ENCODE data around the gene SV2B. TPM values are rescaled to one million over a fixed set of nuclear protein-coding genes. Genes with fewer than 3 reads are reported as not detected.

The SV2B gene
- total RNA-seq, 1 experiment from 2014 or later: not detected

- H2BK120ac ChIP-seq (ENCODE audit: low read depth, low read length, poor library complexity, severe bottlenecking): no peak overlapping the region
- H2BK5ac ChIP-seq (ENCODE audit: insufficient read length, low read length): no peak overlapping the region
- H2BK15ac ChIP-seq (ENCODE audit: low read depth, low read length): no peak overlapping the region
- no peaks in the 10 kb centered on the region for H3K79me1 ChIP-seq (ENCODE audit: insufficient read depth, low read depth, low read length, poor library complexity, severe bottlenecking)
- H3K56ac ChIP-seq (ENCODE audit: insufficient read length, low read depth, low read length): no peak overlapping the region
- H3K27me3 ChIP-seq (ENCODE audit: insufficient read depth, low read length): no peaks in the 10 kb centered on the region
- no peak for TF ChIP-seq CTCF (conservative IDR thresholded peaks at IDR 0.05)
- H3K4ac ChIP-seq (ENCODE audit: low read depth, low read length): no peak overlapping the region
- H4K91ac ChIP-seq (ENCODE audit: insufficient read length, low read depth, low read length): no peak overlapping the region
- H3K9me3 Mint-ChIP-seq: no peaks in the 10 kb centered on the region; a peak in 1 of 5 replicates
- H3K23ac ChIP-seq (ENCODE audit: insufficient read length, low read depth, low read length): no peak overlapping the region
- no peaks in the 10 kb centered on the region for H3K36me3 Mint-ChIP-seq (ENCODE audit: insufficient read depth in 1 of 3, low read depth in 3 of 3)
- no peak overlapping the region for H3K27ac ChIP-seq (ENCODE audit: insufficient read length, low read depth, low read length)
- no peak for DNase-seq
- H4K5ac ChIP-seq (ENCODE audit: insufficient read length, low read depth, low read length): no peak overlapping the region
- no peak overlapping the region for H4K8ac ChIP-seq (replicated peaks; ENCODE audit: insufficient read length, low read depth, low read length)
- no peaks in the 10 kb centered on the region for H3K79me2 ChIP-seq (ENCODE audit: insufficient read depth, low read length)
- H3K18ac ChIP-seq (ENCODE audit: insufficient read length, low read depth, low read length): no peak overlapping the region
- H3K23me2 ChIP-seq (ENCODE audit: insufficient read length, low read depth, low read length, poor library complexity, severe bottlenecking): no peaks in the 10 kb centered on the region
- H3K27me3 Mint-ChIP-seq (ENCODE audit: low read depth): peaks cover 2% of the 10 kb centered on the region
- no peak overlapping the region for H3K9ac ChIP-seq (ENCODE audit: extremely low read depth, insufficient read length, low read length)
- no peak overlapping the region for H3K4me3 Mint-ChIP-seq
- H2BK20ac ChIP-seq (ENCODE audit: low read depth, low read length, poor library complexity, severe bottlenecking): no peak overlapping the region
- peaks cover 7% of the 10 kb centered on the region; the same call in 1 of the 2 replicates for H3K4me1 ChIP-seq (ENCODE audit: insufficient read depth, low read length)
- no peak overlapping the region for H3K4me2 ChIP-seq (ENCODE audit: insufficient read depth, insufficient read length, low read length)
- H3T11ph ChIP-seq (ENCODE audit: low read length): no peak overlapping the region
- WGBS (ENCODE audit: extremely low coverage, insufficient read length, low lambda C conversion rate): no CpG with 5 or more reads among the region's 6 CpGs
- H3K4me1 Mint-ChIP-seq: peaks cover 3 to 7% of the 10 kb centered on the region in 2 experiments; a peak in 2 of 4 replicates
- no peak overlapping the region for H2BK12ac ChIP-seq (ENCODE audit: insufficient read length, low read depth, low read length)
- no peak overlapping the region for H2AK5ac ChIP-seq (ENCODE audit: insufficient read length, low read length)
- no peak overlapping the region for H3K27ac Mint-ChIP-seq
- H3K9me3 ChIP-seq (ENCODE audit: control insufficient read depth, low read depth, low read length): no peaks in the 10 kb centered on the region
- no peak overlapping the region for H3K14ac ChIP-seq (ENCODE audit: insufficient read depth, low read length)
- no peaks in the 10 kb centered on the region for H4K20me1 ChIP-seq (ENCODE audit: control insufficient read depth, insufficient read depth, insufficient read length)
- H2AFZ ChIP-seq (ENCODE audit: low read length): no peak overlapping the region
Measured at GRCh38 chr15:91129436-91129835, 29.4 kb downstream of the SV2B start.

Measured in H9 (cell line).